HCT116 (cell line): ENCODE measurements around the gene SPATA22. TPM values are rescaled to one million over a fixed set of nuclear protein-coding genes. Genes with fewer than 3 reads are reported as not detected.

Source experiments
- ATAC-seq: fragments of 200-7000 bp; cut with Tn5 transposase; 2 replicates; pipeline ENCODE4 v1.9.1; 2020; ENCODE audit warnings: mild to moderate bottlenecking, moderate library complexity
- BruUV-seq: library from RNA; stranded (reverse); fragments of 400-500 nt; replicated peaks from 2 replicates; lab custom pipeline; 2021; lab: Mats Ljungman, UMichigan
- CTCF ChIA-PET: fragments of 300-600 bp; sonication (Branson Sonifier 250); formaldehyde crosslinking; loops from one replicate; lab custom pipeline; 2021; ENCODE audit warnings: antibody characterized with exemption; lab: Charles Lee
- POLR2A ChIA-PET: fragments of 300-600, 350-600 bp; sonication (Branson Sonifier 250); formaldehyde crosslinking; loops from one replicate; lab custom pipeline; 2021; ENCODE audit warnings: antibody characterized with exemption; lab: Charles Lee
- RAD21 ChIA-PET, 2 experiments: fragments of 300-600 bp; sonication (Branson Sonifier 250); formaldehyde crosslinking; loops; one replicate each; lab custom pipeline; 2023; ENCODE audit warnings: low total read pairs in 2 of 2; ENCODE audit not compliant: uncharacterized antibody in 2 of 2, unreplicated experiment in 2 of 2, low non-redundant PET in 1 of 2; lab: Charles Lee
- DNase-seq: peaks from one replicate; pipeline ENCODE4 v3.0.0-alpha.2; 2010; ENCODE audit warnings: low read depth, low spot score
- H2AFZ ChIP-seq: fragments of 200-600 bp; shearing (Covaris generic), sonication (generic); 2 replicates; pipeline ENCODE4 v1.6.1; 2017; ENCODE audit warnings: low read depth, mixed run types, mixed read lengths, antibody characterized with exemption, low read length; ENCODE audit not compliant: poor library complexity, severe bottlenecking
- H3K27ac ChIP-seq: 2 replicates; pipeline ENCODE4 v1.5.1; 2012; ENCODE audit warnings: low read depth, low read length
- H3K27me3 ChIP-seq: fragments of 200-600 bp; sonication (generic); 2 replicates; pipeline ENCODE4 v1.6.1; 2016; ENCODE audit warnings: mixed run types, low read length, mixed read lengths; ENCODE audit not compliant: insufficient read depth
- H3K36me3 ChIP-seq, 2 experiments: fragments of 200-500 bp in 1 of 2; fragments of 200-600 bp in 1 of 2; sonication (Bioruptor generic) in 1 of 2; sonication (generic) in 1 of 2; 2 replicates each; pipeline versions ENCODE4 v1.5.1 to v1.6.1; 2014 to 2016; ENCODE audit warnings: low read length in 2 of 2, inconsistent platforms in 1 of 2, mixed read lengths in 1 of 2, mixed run types in 1 of 2; ENCODE audit not compliant: insufficient read depth in 2 of 2, control insufficient read depth in 1 of 2
- H3K4me1 ChIP-seq, 2 experiments: fragments of 200-600 bp in 1 of 2; sonication (generic) in 1 of 2; 2 replicates each; pipeline versions ENCODE4 v1.5.1 to v1.6.1; 2012 to 2017; ENCODE audit warnings: low read length in 2 of 2, inconsistent platforms in 1 of 2, mild to moderate bottlenecking in 1 of 2, mixed read lengths in 1 of 2, mixed run types in 1 of 2, moderate library complexity in 1 of 2; ENCODE audit not compliant: insufficient read depth in 2 of 2, control insufficient read depth in 1 of 2
- H3K4me2 ChIP-seq: fragments of 200-600 bp; sonication (generic); 2 replicates; pipeline ENCODE4 v1.6.1; 2017; ENCODE audit warnings: mixed run types, low read length, mixed read lengths
- H3K4me3 ChIP-seq, 2 experiments: fragments of 200-600 bp in 1 of 2; sonication (generic) in 1 of 2; replicated peaks in 1 of 2; 2 replicates each; pipeline ENCODE4 v1.5.1; 2011 to 2016; ENCODE audit warnings: low read length in 2 of 2, control low read depth in 1 of 2, low read depth in 1 of 2, mild to moderate bottlenecking in 1 of 2, mixed read lengths in 1 of 2, mixed run types in 1 of 2
- H3K79me2 ChIP-seq: fragments of 200-600 bp; sonication (generic); 2 replicates; pipeline ENCODE4 v1.6.1; 2017; ENCODE audit warnings: mild to moderate bottlenecking, mixed run types, low read length, moderate library complexity, mixed read lengths; ENCODE audit not compliant: insufficient read depth
- H3K9ac ChIP-seq: fragments of 200-600 bp; sonication (generic); 2 replicates; pipeline ENCODE4 v1.6.1; 2016; ENCODE audit warnings: low read length, mixed read lengths
- H3K9me2 ChIP-seq: fragments of 200-600 bp; sonication (generic), shearing (Covaris generic); 2 replicates; pipeline ENCODE4 v1.6.1; 2017; ENCODE audit warnings: mixed run types, mild to moderate bottlenecking, moderate library complexity; ENCODE audit not compliant: insufficient read depth
- H3K9me3 ChIP-seq, 2 experiments: fragments of 200-500 bp in 1 of 2; fragments of 200-600 bp in 1 of 2; sonication (Bioruptor generic) in 1 of 2; sonication (generic) in 1 of 2; 2 replicates each; pipeline ENCODE4 v1.6.1; 2014 to 2017; ENCODE audit warnings: low read length in 2 of 2, mixed read lengths in 2 of 2, inconsistent platforms in 1 of 2, low read depth in 1 of 2, mild to moderate bottlenecking in 1 of 2, mixed run types in 1 of 2, moderate library complexity in 1 of 2; ENCODE audit not compliant: control insufficient read depth in 1 of 2, insufficient read depth in 1 of 2
- H4K20me1 ChIP-seq: fragments of 200-600 bp; sonication (generic), shearing (Covaris generic); 2 replicates; pipeline ENCODE4 v1.6.1; 2017; ENCODE audit warnings: mixed run types, mild to moderate bottlenecking, moderate library complexity; ENCODE audit not compliant: insufficient read depth
- CBX3 ChIP-seq: IDR thresholded peaks from 2 replicates; pipeline ENCODE4 v1.6.1; 2012; ENCODE audit warnings: low read depth
- EZH2 ChIP-seq: fragments of 200-600 bp; sonication (generic); IDR thresholded peaks from 2 replicates; pipeline ENCODE4 v1.6.1; 2017; ENCODE audit warnings: antibody characterized with exemption, mixed run types
- EZH2phosphoT487 ChIP-seq: fragments of 200-600 bp; IDR thresholded peaks from 2 replicates; pipeline ENCODE4 v1.6.1; 2018; ENCODE audit warnings: antibody characterized with exemption, borderline replicate concordance
- FOSL1 ChIP-seq: IDR thresholded peaks from 2 replicates; pipeline ENCODE4 v1.6.1; 2012; ENCODE audit warnings: low read depth
- MAX ChIP-seq: IDR thresholded peaks from 2 replicates; pipeline ENCODE4 v1.6.1; 2012
- POLR2A ChIP-seq: IDR thresholded peaks from 2 replicates; pipeline ENCODE4 v1.7.0; 2011; ENCODE audit warnings: borderline replicate concordance; ENCODE audit not compliant: insufficient read depth, insufficient read length; ENCODE audit errors: extremely low read depth
- SP1 ChIP-seq: IDR thresholded peaks from 2 replicates; pipeline ENCODE4 v1.6.1; 2012; ENCODE audit warnings: low read depth
- YY1 ChIP-seq: IDR thresholded peaks from 2 replicates; pipeline ENCODE4 v1.6.1; 2011; ENCODE audit warnings: low read length, low read depth, moderate library complexity, mild to moderate bottlenecking; ENCODE audit not compliant: insufficient replicate concordance; ENCODE audit errors: extremely low read depth
- ZFX ChIP-seq: fragments of 450-650 bp; IDR thresholded peaks from 2 replicates; pipeline ENCODE4 v1.6.1; 2017
- intact Hi-C: fragments of 100-400 bp; cut with micrococcal nuclease; formaldehyde crosslinking; loops from 2 replicates; pipeline ENCODE4 v1.10.0; 2022
- total RNA-seq: library from RNA; stranded (reverse); gene quantifications from one replicate; pipeline ENCODE4 v1.2.1, GENCODE V29; 2021; ENCODE audit not compliant: unreplicated experiment
- TF ChIP-seq, protein P1 (sequence below), 3 experiments: fragments of 200-600 bp in 1 of 3; sonication (generic) in 1 of 3; IDR thresholded peaks in 2 of 3; conservative IDR thresholded peaks in 1 of 3; 2 replicates each; pipeline ENCODE4 v1.5.1; 2012 to 2017; ENCODE audit warnings: low read depth in 2 of 3, low read length in 2 of 3, antibody characterized with exemption in 1 of 3, borderline replicate concordance in 1 of 3, control low read depth in 1 of 3, mild to moderate bottlenecking in 1 of 3, mixed read lengths in 1 of 3, mixed run types in 1 of 3, moderate library complexity in 1 of 3; ENCODE audit not compliant: insufficient read depth in 1 of 3
- TF ChIP-seq, protein P2 (sequence below): IDR thresholded peaks from 2 replicates; pipeline ENCODE4 v1.6.1; 2011; ENCODE audit warnings: mild to moderate bottlenecking, low read length, moderate library complexity; ENCODE audit not compliant: insufficient replicate concordance; ENCODE audit errors: extremely low read depth
- TF ChIP-seq, protein P3 (sequence below): IDR thresholded peaks from 2 replicates; pipeline ENCODE4 v1.6.1; 2012
- TF ChIP-seq, protein P4 (sequence below): IDR thresholded peaks from 2 replicates; pipeline ENCODE4 v1.6.1; 2012; ENCODE audit warnings: low read depth

Gene SPATA22
- total RNA-seq, 1 experiment from 2014 or later = not detected

DNA sequence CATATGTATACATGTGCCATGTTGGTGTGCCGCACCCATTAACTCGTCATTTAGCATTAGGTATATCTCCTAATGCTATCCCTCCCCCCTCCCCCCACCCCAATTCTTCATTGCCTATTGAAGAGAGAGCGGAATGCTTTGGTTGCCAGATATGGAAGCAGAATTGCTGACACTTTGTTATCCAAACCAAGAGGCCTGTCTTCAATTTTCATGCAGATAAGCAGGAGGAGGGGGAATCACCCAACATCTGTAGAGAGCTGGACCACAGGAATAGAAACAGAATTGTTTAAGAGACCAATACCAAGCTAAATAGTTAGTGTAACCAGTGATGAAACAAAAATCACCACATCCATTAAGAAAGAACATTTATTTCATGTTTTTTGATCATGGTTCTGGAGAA lies 11.2 kb upstream of the SPATA22 start:
- TF ChIP-seq, protein P1, sequence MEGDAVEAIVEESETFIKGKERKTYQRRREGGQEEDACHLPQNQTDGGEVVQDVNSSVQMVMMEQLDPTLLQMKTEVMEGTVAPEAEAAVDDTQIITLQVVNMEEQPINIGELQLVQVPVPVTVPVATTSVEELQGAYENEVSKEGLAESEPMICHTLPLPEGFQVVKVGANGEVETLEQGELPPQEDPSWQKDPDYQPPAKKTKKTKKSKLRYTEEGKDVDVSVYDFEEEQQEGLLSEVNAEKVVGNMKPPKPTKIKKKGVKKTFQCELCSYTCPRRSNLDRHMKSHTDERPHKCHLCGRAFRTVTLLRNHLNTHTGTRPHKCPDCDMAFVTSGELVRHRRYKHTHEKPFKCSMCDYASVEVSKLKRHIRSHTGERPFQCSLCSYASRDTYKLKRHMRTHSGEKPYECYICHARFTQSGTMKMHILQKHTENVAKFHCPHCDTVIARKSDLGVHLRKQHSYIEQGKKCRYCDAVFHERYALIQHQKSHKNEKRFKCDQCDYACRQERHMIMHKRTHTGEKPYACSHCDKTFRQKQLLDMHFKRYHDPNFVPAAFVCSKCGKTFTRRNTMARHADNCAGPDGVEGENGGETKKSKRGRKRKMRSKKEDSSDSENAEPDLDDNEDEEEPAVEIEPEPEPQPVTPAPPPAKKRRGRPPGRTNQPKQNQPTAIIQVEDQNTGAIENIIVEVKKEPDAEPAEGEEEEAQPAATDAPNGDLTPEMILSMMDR (IDR thresholded peaks at IDR 0.05 in 2 of 3, conservative IDR thresholded peaks at IDR 0.05 in 1 of 3; ENCODE audit: borderline replicate concordance in 1 of 3, insufficient read depth in 1 of 3, low read depth in 2 of 3, low read length in 2 of 3) = no peak
- no peak for TF ChIP-seq FOSL1
- no peak for TF ChIP-seq POLR2A
- TF ChIP-seq ZFX = no peak
- TF ChIP-seq EZH2 = no peak
- TF ChIP-seq, protein P2, sequence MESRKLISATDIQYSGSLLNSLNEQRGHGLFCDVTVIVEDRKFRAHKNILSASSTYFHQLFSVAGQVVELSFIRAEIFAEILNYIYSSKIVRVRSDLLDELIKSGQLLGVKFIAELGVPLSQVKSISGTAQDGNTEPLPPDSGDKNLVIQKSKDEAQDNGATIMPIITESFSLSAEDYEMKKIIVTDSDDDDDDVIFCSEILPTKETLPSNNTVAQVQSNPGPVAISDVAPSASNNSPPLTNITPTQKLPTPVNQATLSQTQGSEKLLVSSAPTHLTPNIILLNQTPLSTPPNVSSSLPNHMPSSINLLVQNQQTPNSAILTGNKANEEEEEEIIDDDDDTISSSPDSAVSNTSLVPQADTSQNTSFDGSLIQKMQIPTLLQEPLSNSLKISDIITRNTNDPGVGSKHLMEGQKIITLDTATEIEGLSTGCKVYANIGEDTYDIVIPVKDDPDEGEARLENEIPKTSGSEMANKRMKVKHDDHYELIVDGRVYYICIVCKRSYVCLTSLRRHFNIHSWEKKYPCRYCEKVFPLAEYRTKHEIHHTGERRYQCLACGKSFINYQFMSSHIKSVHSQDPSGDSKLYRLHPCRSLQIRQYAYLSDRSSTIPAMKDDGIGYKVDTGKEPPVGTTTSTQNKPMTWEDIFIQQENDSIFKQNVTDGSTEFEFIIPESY = no peak
- TF ChIP-seq, protein P3, sequence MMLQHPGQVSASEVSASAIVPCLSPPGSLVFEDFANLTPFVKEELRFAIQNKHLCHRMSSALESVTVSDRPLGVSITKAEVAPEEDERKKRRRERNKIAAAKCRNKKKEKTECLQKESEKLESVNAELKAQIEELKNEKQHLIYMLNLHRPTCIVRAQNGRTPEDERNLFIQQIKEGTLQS = no peak
- TF ChIP-seq EZH2phosphoT487 = no peak
- TF ChIP-seq, protein P4, sequence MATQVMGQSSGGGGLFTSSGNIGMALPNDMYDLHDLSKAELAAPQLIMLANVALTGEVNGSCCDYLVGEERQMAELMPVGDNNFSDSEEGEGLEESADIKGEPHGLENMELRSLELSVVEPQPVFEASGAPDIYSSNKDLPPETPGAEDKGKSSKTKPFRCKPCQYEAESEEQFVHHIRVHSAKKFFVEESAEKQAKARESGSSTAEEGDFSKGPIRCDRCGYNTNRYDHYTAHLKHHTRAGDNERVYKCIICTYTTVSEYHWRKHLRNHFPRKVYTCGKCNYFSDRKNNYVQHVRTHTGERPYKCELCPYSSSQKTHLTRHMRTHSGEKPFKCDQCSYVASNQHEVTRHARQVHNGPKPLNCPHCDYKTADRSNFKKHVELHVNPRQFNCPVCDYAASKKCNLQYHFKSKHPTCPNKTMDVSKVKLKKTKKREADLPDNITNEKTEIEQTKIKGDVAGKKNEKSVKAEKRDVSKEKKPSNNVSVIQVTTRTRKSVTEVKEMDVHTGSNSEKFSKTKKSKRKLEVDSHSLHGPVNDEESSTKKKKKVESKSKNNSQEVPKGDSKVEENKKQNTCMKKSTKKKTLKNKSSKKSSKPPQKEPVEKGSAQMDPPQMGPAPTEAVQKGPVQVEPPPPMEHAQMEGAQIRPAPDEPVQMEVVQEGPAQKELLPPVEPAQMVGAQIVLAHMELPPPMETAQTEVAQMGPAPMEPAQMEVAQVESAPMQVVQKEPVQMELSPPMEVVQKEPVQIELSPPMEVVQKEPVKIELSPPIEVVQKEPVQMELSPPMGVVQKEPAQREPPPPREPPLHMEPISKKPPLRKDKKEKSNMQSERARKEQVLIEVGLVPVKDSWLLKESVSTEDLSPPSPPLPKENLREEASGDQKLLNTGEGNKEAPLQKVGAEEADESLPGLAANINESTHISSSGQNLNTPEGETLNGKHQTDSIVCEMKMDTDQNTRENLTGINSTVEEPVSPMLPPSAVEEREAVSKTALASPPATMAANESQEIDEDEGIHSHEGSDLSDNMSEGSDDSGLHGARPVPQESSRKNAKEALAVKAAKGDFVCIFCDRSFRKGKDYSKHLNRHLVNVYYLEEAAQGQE = no peak
- TF ChIP-seq YY1 = no peak
- TF ChIP-seq MAX = no peak
- no peak for TF ChIP-seq CBX3
- no peak for TF ChIP-seq SP1
- no peaks in the 10 kb centered on the region for H3K9me2 ChIP-seq
- ChIA-PET POLR2A (no interaction called here), CTCF (no interaction called here), RAD21 (no interaction called here)
- intact Hi-C loops = no loop called here
- H3K4me1 ChIP-seq = no peaks in the 10 kb centered on the region
- no peak for ATAC-seq
- H3K4me2 ChIP-seq = no peak overlapping the region
- H3K79me2 ChIP-seq = no peaks in the 10 kb centered on the region
- H3K4me3 ChIP-seq = no peak overlapping the region
- H3K27me3 ChIP-seq = peaks cover 54% of the 10 kb centered on the region
- BruUV-seq = no TSS peak
- no peak overlapping the region for H3K27ac ChIP-seq
- H3K9ac ChIP-seq = no peak overlapping the region
- H3K9me3 ChIP-seq = no peaks in the 10 kb centered on the region
- H2AFZ ChIP-seq = no peak overlapping the region
- no peak for DNase-seq
- H4K20me1 ChIP-seq = no peaks in the 10 kb centered on the region
- H3K36me3 ChIP-seq = no peaks in the 10 kb centered on the region
